Measurements from ENCODE around the gene GFER.
"Not testable (repeated sequence)": the region's sequence is repeated elsewhere in the genome, so short reads cannot be mapped to it uniquely, and the experiment has no call there.

The GFER gene

GRCh38 chr16:1958143-1958491 is 25.9 kb upstream of the GFER start:
- DNase-seq: not testable (repeated sequence)

DNA sequence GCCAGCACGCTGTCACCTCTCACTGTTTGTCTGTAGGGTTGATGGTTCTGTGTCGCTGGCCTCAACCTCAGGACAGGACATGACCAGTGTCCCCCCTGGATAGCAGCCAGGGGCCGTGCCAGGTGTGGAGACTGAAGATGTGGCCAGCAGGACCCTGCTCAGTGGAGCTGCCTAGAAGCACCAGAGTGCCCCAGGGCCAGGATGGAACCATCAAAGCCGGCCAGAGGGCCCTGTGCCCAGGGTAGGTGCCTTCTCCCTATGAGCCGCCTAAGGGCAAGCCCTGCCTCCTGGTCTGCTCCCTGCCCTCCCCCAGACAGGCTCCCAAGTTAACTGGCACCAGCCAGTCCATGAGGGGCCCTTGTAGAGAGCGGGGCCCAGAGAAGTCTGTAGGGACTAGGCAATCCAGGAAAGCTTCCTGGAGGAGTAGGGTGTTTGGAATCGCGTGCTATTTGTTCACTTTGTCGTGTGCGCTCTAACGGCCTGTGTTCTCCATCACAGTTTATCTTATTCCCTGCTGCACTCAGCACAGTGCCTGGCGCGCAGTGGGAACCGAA is 25.2 kb upstream of the GFER start:
- no peak for DNase-seq

GRCh38 chr16:1959269-1960039 is 24.5 kb upstream of the GFER start, which contains the start of gene NDUFB10:
Gene NDUFB10, plus strand, starts transcription at chr16:1959538. Its CDS starts 87 bp downstream, at chr16:1959625.
- DNase-seq: peak; percentile 95

- peak; percentile 83 for DNase-seq
These were observed 23.0 kb upstream of the GFER start for GRCh38 chr16:1960665-1961630.

DNA sequence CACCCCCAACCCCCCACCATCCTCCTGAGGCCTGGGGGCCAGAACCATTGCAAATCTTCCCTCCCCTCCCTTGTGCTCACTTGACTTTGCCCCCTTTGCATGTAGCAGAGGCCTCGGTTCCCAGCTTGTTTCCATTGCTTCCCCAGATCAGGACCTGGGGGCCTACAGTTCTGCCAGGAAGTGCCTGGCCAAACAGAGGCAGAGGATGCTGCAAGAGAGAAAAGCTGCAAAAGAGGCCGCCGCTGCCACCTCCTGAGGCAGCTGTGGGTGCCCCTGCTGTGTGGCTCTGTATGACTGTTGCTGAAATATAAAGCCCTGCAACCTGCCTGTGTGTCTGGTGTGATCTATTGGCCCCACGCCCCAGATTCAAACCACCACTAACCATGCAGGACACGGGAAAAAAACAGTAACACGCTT is 22.3 kb upstream of the GFER start:
- DNase-seq: peak; percentile 66

- not testable (repeated sequence) for DNase-seq
These were observed 21.5 kb upstream of the GFER start for GRCh38 chr16:1962161-1963153.

DNA sequence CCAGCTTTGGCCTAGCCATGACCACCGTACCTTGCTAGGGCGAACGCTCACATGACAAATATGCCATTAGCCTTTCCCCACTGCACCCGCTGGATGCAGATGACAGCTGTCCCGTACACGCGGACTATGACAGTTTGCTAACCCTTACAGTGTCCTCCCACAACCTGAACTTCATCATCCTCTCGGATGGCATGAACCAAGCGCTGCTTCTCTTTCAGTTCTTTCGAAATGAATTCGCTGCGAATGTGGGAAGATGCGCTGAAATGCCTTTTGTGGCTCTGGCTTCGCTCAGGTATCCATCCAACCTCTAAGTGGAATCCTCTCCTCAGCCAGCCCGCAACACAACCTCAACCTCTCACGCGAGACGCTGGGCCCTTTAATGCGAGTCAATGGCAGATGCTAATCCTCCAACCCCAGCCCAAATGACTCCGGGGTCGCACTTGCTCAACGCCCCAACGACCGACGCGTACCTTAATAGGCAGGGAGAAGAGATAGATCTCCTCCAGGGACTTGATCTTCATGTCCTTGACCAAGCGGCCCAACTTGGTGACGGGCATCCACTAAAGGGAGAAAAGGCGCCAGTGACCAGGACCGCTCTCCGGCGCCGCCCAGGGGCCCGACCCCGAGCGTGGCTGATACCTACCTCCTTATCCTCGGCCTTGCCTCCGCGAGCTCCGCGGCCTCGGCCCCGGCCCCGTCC is 20.0 kb upstream of the GFER start:
- DNase-seq: peak; percentile 59

DNA sequence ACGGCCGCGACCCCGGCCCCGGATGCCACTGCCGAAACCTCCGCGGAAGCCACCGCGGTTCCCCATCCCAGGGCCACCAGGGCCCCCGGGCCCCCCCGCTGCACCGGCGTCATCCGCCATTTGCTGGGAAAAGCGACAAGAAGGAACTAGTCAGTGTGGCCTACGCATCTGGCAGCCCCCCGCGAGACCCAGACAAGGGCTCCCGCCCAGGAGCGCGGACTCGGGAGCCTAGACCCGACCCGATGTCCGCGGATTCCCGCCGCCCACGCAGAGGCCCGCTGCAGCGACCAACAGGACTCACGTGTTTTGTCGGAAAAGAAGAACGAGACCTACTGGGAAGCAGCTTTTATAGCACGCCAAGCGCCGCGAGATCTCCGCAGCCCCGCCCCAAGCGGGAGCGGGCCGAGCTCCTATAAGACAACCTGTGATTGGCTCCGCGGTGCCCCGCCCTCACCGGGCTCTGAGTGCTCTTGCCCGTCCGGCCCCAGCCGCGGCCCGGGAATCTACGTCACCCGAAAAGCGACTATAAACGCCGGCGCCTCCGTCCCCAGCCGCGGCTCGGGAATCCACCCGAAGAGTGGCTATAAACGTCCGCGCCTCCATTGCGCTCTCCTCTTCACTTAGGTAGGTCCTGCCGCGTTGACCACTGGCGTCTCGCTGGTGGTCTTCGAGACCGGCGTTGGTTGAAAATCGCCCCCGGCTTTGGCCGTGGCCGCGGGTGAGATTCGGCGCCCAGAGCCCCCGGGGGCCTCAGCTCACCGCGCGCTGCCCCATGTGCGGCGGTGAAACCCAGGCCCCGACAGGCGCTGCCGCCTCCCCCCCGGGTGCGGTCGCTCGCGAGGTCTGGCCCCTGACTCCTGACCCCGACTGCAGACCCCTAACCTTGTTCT is 19.2 kb upstream of the GFER start, which contains the start of gene RPS2:
Gene RPS2, minus strand, starts transcription at position 321 of the 890 bp plus-strand sequence. Its CDS starts 201 bp downstream, at position 120.
- peak; percentile 98 for DNase-seq

DNA sequence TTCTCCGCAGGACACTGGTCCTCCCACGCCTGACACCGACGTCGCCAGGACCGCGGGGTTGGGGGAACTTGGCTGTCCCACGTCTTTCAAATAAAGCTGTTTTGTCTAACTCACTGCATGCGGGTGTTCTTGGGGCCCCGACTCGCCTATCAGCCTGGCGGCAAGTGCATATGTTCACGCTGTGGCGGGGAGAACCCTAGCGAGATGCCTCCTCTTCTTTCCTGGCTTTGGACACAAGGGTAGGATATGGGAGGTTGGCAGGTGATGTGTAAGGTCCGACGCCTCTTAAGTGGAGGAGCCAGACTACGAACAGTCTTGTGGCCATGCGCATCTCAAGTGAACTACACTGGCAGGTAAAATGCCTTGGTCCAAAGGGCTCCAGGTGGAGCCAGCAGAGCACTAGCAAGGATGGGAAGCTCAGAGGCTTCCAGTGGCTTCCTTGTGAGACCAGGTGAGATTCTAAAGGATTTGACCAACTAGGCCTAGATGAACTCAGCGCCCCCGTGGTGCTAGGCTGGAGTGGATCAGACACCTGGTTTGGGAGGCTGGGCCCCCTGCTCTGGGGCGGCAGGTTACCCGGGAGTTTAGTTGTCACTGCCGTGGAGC is 18.5 kb upstream of the GFER start:
- DNase-seq: peak; percentile 45

GRCh38 chr16:1966460-1966859 is 17.5 kb upstream of the GFER start, which contains the start of gene RNF151:
Gene RNF151, plus strand, starts transcription at chr16:1966856. Its CDS starts 26 bp downstream, at chr16:1966882.
- no peak for DNase-seq

DNA sequence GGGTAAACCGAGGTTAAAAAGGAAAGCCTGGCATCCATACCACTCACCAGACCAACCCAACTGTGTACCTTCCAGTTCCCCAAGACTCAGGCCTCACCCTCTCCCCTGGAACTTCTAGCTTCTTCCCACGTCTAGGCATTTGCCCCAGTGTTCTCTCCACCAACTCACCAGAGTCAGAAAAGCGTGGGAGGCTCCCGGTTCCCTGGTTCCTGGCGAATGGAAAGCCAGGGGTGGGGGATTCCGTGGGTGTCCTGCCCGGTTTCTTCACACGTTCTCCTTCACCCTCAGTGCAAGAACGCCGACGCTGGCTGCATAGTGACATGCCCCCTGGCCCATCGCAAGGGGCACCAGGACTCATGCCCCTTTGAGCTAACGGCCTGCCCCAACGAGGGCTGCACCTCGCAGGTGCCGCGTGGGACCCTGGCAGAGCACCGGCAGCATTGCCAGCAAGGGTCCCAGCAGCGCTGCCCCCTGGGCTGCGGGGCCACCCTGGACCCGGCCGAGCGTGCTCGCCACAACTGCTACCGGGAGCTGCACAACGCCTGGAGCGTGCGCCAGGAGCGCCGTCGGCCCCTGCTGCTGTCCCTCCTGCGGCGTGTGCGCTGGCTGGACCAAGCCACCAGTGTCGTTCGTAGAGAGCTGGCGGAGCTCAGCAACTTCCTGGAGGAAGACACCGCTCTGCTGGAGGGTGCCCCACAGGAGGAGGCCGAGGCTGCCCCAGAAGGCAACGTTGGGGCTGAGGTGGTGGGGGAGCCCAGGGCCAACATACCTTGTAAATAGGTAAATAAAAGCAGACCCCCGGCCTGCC is 15.6 kb upstream of the GFER start:
- no peak for DNase-seq

DNA sequence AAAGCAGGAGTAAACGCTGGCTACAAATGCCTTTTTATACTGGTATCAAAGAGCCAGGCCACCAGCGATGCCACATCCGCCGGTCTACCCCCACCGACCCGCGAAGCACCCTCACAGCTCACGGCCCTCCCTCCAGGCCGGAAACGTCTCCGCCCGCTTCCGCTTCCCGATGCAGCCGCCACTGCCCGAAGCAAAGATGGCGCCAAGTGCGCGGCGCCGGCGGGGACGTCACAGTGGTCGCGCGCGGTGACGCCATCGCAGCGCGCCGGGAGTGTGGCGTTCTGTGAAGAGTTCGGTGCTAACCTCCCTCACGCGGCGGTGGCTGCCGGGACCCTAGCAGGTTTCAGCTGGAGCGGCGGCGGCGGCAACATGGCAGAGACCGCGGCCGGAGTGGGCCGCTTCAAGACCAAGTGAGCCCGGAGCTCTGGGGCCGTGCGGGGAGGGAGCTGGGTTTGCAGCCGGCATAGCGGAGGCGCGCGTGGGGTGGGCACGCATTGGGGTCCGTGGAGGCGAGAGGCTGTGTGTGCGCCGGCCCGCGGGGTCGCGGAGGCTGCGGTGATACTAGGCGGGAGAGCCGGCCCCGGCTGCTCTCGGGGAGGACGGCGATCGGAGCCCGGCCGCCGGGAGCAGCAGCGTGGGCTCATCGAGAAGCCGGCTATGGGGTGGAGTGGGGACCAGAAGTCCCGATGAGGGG is 12.1 kb upstream of the GFER start, which contains the start of gene TBL3:
Gene TBL3, plus strand, starts transcription at position 258 of the 694 bp plus-strand sequence. Its CDS starts 112 bp downstream, at position 370.
- DNase-seq: peak; percentile 97

DNA sequence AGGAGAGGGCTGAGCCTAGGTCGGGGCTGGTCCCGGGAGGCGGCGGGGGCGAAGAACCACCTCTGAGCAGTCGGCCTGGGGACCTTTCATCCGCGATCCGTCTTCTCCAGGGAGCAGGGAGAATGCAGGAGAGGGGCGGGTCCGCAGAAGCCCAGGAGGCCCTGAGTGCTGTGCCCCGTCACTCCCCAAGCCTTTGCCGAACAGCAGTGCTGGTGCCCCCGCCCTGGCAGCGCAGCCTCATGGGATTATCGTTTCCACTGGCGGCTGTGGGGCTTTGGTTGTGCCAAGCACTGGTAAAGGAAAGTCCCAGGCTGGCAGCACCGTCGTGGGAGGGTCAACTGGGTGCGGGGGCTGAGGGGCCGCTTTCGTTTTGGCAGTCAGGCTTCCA is 11.5 kb upstream of the GFER start:
- DNase-seq: peak; percentile 54

GRCh38 chr16:1973461-1974156 is 10.4 kb upstream of the GFER start:
- DNase-seq: no peak

- DNase-seq: no peak
These were observed 9.6 kb upstream of the GFER start for GRCh38 chr16:1974157-1975070.
